Effector memory CD4-positive, alpha-beta T cell (primary cell): Measurements from ENCODE around the gene RAD51B.
"Not testable (repeated sequence)": the region's sequence is repeated elsewhere in the genome, so short reads cannot be mapped to it uniquely, and the experiment has no call there.

Experiments used
- DNase-seq, 3 donors: peaks; one replicate each; pipeline ENCODE4 v3.0.0-alpha.2; 2020
- H3K27ac ChIP-seq: 2 replicates; pipeline ENCODE4 v1.7.0; 2013; ENCODE audit warnings: mild to moderate bottlenecking, low read length, moderate library complexity; ENCODE audit not compliant: insufficient read depth, poor library complexity, severe bottlenecking
- H3K27me3 ChIP-seq: replicated peaks from 2 replicates; pipeline ENCODE4 v1.7.0; 2013; ENCODE audit warnings: mild to moderate bottlenecking, low read length; ENCODE audit not compliant: insufficient read depth, control insufficient read depth, poor library complexity, severe bottlenecking
- H3K36me3 ChIP-seq: 2 replicates; pipeline ENCODE4 v1.7.0; 2013; ENCODE audit warnings: mild to moderate bottlenecking, low read length, moderate library complexity; ENCODE audit not compliant: control insufficient read depth, insufficient read depth
- H3K4me1 ChIP-seq: 2 replicates; pipeline ENCODE4 v1.7.0; 2013; ENCODE audit warnings: low read length, mild to moderate bottlenecking; ENCODE audit not compliant: control insufficient read depth, insufficient read depth, poor library complexity, severe bottlenecking
- H3K4me3 ChIP-seq: 2 replicates; pipeline ENCODE4 v1.7.0; 2013; ENCODE audit warnings: low read length, low read depth, mild to moderate bottlenecking; ENCODE audit not compliant: insufficient read depth, poor library complexity, severe bottlenecking
- H3K9me3 ChIP-seq: 2 replicates; pipeline ENCODE4 v1.7.0; 2013; ENCODE audit warnings: mild to moderate bottlenecking, low read length, moderate library complexity; ENCODE audit not compliant: control insufficient read depth

The RAD51B gene

DNA sequence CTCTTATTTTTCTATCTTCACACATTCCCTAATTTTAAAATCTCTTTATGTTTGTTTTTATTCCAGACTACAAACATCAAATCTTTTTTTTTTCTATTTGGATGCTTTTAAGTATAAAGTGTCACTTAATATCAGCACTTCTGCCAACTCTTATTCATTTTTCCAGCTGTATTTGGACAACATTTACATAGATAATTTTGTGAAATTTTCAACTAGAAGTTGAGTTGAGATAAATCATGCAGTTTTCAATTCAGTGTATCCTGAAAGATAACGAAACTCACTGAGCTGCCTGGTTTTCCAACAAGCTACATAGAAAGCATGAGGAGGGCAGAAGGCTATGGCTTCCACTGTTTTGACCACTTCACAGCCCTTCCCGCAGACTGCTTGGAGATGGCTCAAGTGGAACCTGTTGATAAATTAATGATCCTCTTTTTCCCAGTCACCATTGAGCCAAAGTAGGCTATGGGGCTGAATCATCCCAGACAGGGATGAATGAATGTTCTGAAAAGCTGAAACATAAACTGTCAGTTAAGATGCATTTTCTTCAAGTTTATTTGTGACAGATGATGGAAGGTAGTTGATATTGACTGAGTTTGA lies 213.9 kb downstream of the RAD51B start:
- Histone ChIP-seq H3K9me3 (no peaks in the 10 kb centered on the region), H3K36me3 (no peaks in the 10 kb centered on the region), H3K27ac (no peak overlapping the region), H3K4me1 (no peaks in the 10 kb centered on the region), H3K4me3 (no peak overlapping the region), H3K27me3 (no peaks in the 10 kb centered on the region)
- no peak for DNase-seq

DNA sequence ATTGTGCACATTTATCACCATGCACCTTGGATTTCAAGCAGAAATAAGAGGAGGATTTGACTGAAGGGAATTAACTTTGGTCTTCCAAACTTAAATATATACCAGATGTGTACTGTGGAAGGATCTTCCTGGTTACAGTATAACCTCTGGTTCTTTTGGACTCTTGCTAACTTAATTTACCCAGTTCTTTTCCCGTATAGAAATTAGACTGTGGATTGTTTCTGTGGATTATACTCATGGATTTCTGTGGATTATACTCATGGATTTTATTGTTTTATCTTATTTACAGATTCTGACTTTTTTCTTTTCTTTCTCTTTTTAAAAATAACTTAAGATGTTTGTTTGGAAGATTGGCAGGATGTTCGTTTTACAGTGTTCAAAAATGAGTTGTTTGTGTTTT lies 215.3 kb downstream of the RAD51B start:
- Histone ChIP-seq H3K36me3 (no peaks in the 10 kb centered on the region), H3K4me1 (no peaks in the 10 kb centered on the region), H3K27me3 (no peaks in the 10 kb centered on the region), H3K4me3 (no peak overlapping the region), H3K27ac (no peak overlapping the region), H3K9me3 (no peaks in the 10 kb centered on the region)
- no peak for DNase-seq

- no peak overlapping the region for H3K27ac ChIP-seq
- H3K4me3 ChIP-seq: no peak overlapping the region
- H3K4me1 ChIP-seq: no peaks in the 10 kb centered on the region
- no peaks in the 10 kb centered on the region for H3K9me3 ChIP-seq
- H3K36me3 ChIP-seq: no peaks in the 10 kb centered on the region
- DNase-seq: no peak
- H3K27me3 ChIP-seq: no peaks in the 10 kb centered on the region
Measured at GRCh38 chr14:68036202-68036601, 216.6 kb downstream of the RAD51B start.

- Histone ChIP-seq H3K27me3 (no peaks in the 10 kb centered on the region), H3K4me1 (no peaks in the 10 kb centered on the region), H3K27ac (no peak overlapping the region), H3K36me3 (no peaks in the 10 kb centered on the region), H3K9me3 (no peaks in the 10 kb centered on the region), H3K4me3 (no peak overlapping the region)
- DNase-seq: no peak
Measured at GRCh38 chr14:68039593-68039992, 220.0 kb downstream of the RAD51B start.

- DNase-seq: no peak
- no peak overlapping the region for H3K4me3 ChIP-seq
- H3K27me3 ChIP-seq: no peaks in the 10 kb centered on the region
- H3K4me1 ChIP-seq: no peaks in the 10 kb centered on the region
- H3K36me3 ChIP-seq: no peaks in the 10 kb centered on the region
- no peaks in the 10 kb centered on the region for H3K9me3 ChIP-seq
- no peak overlapping the region for H3K27ac ChIP-seq
Measured at GRCh38 chr14:68040633-68041369, 221.2 kb downstream of the RAD51B start.

DNA sequence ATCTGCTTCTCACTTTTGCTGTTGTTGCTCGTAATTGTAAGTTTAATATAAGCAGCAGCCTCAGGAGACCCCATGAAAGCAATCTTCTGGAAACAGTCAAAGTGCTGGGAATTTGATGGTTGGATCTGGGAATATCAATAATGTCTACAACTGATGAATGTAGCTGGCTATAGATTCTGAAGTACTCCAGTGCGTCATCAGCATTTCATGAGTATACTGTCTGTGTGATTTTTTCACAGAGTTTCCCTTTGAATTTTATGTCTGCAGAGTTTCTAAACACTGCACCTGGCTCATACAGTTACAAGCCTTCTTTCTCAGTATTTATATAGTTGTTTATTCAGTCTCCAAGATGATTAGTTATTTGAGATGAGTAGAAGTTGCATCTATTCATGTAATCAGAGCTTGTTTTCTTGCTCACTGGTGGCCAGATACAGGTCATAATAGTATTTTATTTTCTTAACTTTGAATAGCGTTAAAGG lies 222.3 kb downstream of the RAD51B start:
- Histone ChIP-seq H3K27me3 (no peaks in the 10 kb centered on the region), H3K27ac (no peak overlapping the region), H3K4me1 (no peaks in the 10 kb centered on the region), H3K36me3 (no peaks in the 10 kb centered on the region), H3K9me3 (no peaks in the 10 kb centered on the region), H3K4me3 (no peak overlapping the region)
- no peak for DNase-seq

- Histone ChIP-seq H3K27ac (no peak overlapping the region), H3K36me3 (no peaks in the 10 kb centered on the region), H3K9me3 (no peaks in the 10 kb centered on the region), H3K4me1 (no peaks in the 10 kb centered on the region), H3K4me3 (no peak overlapping the region), H3K27me3 (no peaks in the 10 kb centered on the region)
- no peak for DNase-seq
Measured at GRCh38 chr14:68042586-68043210, 223.1 kb downstream of the RAD51B start.

DNA sequence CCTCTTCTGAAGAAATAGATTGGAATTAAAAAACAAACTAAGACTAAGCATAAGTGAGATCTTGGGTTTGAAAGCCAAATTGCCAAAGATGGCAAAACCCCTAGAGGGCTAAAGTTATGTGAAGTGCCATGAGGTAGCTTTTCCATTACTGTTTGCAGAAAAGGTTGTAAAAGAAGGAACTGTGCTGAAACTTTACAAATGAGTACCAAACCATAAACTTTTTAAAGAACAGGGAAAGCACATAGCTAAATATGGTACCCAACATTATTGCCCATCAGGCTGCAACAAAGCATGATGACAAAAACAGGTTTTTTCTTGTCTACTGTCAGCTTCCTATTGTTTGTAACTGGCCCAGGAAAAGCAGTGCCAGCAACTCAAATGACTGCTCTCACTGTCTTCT lies 224.2 kb downstream of the RAD51B start:
- no peaks in the 10 kb centered on the region for H3K27me3 ChIP-seq
- no peak for DNase-seq
- H3K27ac ChIP-seq: no peak overlapping the region
- H3K4me1 ChIP-seq: no peaks in the 10 kb centered on the region
- no peaks in the 10 kb centered on the region for H3K9me3 ChIP-seq
- H3K36me3 ChIP-seq: no peaks in the 10 kb centered on the region
- no peak overlapping the region for H3K4me3 ChIP-seq

GRCh38 chr14:68047906-68048305 lies 228.3 kb downstream of the RAD51B start:
- H3K4me3 ChIP-seq: no peak overlapping the region

DNA sequence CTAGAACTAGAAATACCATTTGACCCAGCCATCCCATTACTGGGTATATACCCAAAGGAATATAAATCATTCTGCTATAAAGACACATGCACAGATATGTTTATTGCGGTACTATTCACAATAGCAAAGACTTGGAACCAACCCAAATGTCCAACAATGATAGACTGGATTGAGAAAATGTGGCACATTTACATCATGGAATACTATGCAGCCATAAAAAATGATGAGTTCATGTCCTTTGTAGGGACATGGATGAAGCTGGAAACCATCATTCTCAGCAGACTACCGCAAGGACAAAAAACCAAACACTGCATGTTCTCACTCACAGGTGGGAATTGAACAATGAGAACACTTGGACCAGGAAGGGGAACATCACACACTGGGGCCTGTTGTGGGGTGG lies 229.2 kb downstream of the RAD51B start:
- not testable (repeated sequence) for H3K27ac ChIP-seq, H3K36me3 ChIP-seq, H3K4me3 ChIP-seq, H3K4me1 ChIP-seq, DNase-seq, H3K9me3 ChIP-seq, H3K27me3 ChIP-seq

More at GRCh38 chr14:68047906-68048305, 228.3 kb downstream of the RAD51B start:
- Histone ChIP-seq H3K36me3 (no peaks in the 10 kb centered on the region), H3K4me1 (no peaks in the 10 kb centered on the region), H3K27ac (no peak overlapping the region), H3K9me3 (no peaks in the 10 kb centered on the region), H3K27me3 (no peaks in the 10 kb centered on the region)
- DNase-seq: no peak
